Tibial nerve (tissue), 4 donors: ENCODE results near the gene CELSR3. TPM values are rescaled to one million over a fixed set of nuclear protein-coding genes. Genes with fewer than 3 reads are reported as not detected.

Source experiments
- DNase-seq, 2 donors: peaks; one replicate each; pipeline ENCODE4 v3.0.0-alpha.2; 2019; ENCODE audit warnings: low spot score in 2 of 2
- H3K27ac ChIP-seq, 4 donors: fragments of 200-600 bp; sonication (generic) in 3 of 4; one replicate each; pipeline ENCODE4 v1.5.1; 2017 to 2019; ENCODE audit warnings: mild to moderate bottlenecking in 1 of 4
- H3K27me3 ChIP-seq, 2 donors: fragments of 200-600 bp; sonication (generic) in 1 of 2; one replicate each; pipeline versions ENCODE4 v1.5.1 to v1.6.0; 2017 to 2019
- H3K36me3 ChIP-seq, 3 donors: fragments of 200-600 bp; sonication (generic); one replicate each; pipeline ENCODE4 v1.5.1; 2018 to 2019
- H3K4me1 ChIP-seq, 4 donors: fragments of 200-600 bp; sonication (generic) in 3 of 4; one replicate each; pipeline ENCODE4 v1.5.1; 2017 to 2019
- H3K4me3 ChIP-seq, 4 donors: fragments of 200-600 bp; sonication (generic) in 3 of 4; one replicate each; pipeline ENCODE4 v1.5.1; 2017 to 2019; ENCODE audit warnings: mild to moderate bottlenecking in 1 of 4, moderate library complexity in 1 of 4
- H3K9me3 ChIP-seq, 4 donors: fragments of 200-600 bp; sonication (generic) in 3 of 4; one replicate each; pipeline ENCODE4 v1.5.1; 2017 to 2019
- EP300 ChIP-seq, 2 donors: sonication (generic); formaldehyde crosslinking; IDR thresholded peaks; one replicate each; pipeline ENCODE4 v1.6.1; 2017; ENCODE audit warnings: antibody characterized with exemption in 2 of 2, mild to moderate bottlenecking in 1 of 2
- POLR2A ChIP-seq, 2 donors: fragments of 450-650 bp; IDR thresholded peaks; one replicate each; pipeline ENCODE4 v1.6.1; 2017; ENCODE audit warnings: antibody characterized with exemption in 2 of 2, mild to moderate bottlenecking in 2 of 2, moderate library complexity in 2 of 2
- WGBS, 2 donors: methylation state at CpG; one replicate each; pipeline ENCODE4 v1.1.5; 2018; 5-methylcytosine and 5-hydroxymethylcytosine counted together
- total RNA-seq, 4 donors: library from RNA; depleted of rRNA; stranded (reverse); fragments of >200 nt; gene quantifications; one replicate each; pipeline ENCODE4 v1.1.0, GENCODE V29; 2016
- TF ChIP-seq, protein P1 (sequence below), 5 experiments: fragments of 200-600 bp in 3 of 5; fragments of 450-650 bp in 2 of 5; sonication (generic) in 3 of 5; IDR thresholded peaks; one replicate each; pipeline ENCODE4 v1.5.1; 2016 to 2019; ENCODE audit warnings: antibody characterized with exemption in 5 of 5, mild to moderate bottlenecking in 3 of 5, moderate library complexity in 2 of 5

The CELSR3 gene
- total RNA-seq, 4 donors from 2014 or later: 0.87 to 13.5 (median 1.5) TPM

DNA sequence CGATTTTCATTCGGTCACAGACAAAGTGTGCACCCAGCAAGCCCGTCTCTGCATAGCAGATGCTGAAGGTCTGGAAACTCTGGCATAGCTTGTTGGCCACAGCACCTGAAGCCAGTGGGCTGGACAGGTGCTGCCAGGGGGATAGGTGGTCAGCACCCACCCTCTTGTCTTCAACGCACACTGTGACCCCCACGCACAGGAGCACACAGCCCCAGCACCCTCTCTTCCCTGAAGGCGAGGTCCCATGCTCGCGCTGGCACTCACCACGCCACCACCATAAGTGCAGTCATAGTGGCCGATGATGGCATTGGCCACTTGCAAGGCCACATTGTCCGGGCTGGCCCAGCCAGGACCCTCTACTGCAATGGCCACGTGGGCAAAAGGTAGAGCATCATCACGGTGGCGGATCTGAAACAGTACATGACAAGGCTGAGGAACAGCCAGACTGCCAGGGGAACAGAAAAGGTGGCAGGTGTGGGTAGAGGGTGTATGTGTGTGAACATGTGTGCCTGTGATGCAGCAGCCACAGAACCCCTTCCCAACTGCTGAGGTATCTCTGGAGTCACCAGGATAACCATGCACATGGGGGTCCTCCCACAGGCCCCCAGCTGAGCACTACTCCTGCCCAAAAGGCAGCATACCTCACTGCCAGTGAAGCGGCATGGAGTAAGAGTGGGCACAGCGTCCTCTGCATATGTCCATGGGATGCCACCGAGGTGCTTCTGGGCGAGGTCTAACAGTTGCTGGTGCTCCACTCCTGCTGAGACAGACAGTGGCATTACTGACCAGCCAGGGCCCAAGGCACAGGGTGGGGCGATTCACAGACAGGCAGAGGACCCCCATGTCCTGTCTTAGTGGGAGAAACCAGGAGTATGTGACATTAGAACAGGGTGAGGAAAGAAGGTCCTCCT, 61.7 kb downstream of the CELSR3 start:
- Histone ChIP-seq H3K4me3 (no peak overlapping the region), H3K36me3 (peaks cover 5 to 87% (median 53%) of the 10 kb centered on the region in 3 donors), H3K9me3 (no peaks in the 10 kb centered on the region), H3K4me1 (peaks cover 0 to 18% (median 0%) of the 10 kb centered on the region in 4 donors), H3K27ac (no peak overlapping the region), H3K27me3 (no peaks in the 10 kb centered on the region)
- no peak for DNase-seq
- TF ChIP-seq, protein P1, sequence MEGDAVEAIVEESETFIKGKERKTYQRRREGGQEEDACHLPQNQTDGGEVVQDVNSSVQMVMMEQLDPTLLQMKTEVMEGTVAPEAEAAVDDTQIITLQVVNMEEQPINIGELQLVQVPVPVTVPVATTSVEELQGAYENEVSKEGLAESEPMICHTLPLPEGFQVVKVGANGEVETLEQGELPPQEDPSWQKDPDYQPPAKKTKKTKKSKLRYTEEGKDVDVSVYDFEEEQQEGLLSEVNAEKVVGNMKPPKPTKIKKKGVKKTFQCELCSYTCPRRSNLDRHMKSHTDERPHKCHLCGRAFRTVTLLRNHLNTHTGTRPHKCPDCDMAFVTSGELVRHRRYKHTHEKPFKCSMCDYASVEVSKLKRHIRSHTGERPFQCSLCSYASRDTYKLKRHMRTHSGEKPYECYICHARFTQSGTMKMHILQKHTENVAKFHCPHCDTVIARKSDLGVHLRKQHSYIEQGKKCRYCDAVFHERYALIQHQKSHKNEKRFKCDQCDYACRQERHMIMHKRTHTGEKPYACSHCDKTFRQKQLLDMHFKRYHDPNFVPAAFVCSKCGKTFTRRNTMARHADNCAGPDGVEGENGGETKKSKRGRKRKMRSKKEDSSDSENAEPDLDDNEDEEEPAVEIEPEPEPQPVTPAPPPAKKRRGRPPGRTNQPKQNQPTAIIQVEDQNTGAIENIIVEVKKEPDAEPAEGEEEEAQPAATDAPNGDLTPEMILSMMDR (IDR thresholded peaks at IDR 0.05): no peak
- no peak for TF ChIP-seq EP300 (IDR thresholded peaks at IDR 0.05)
- WGBS, 2 donors: 87 to 92% methylated on average over 18 to 19 of the region's 19 CpGs

DNA sequence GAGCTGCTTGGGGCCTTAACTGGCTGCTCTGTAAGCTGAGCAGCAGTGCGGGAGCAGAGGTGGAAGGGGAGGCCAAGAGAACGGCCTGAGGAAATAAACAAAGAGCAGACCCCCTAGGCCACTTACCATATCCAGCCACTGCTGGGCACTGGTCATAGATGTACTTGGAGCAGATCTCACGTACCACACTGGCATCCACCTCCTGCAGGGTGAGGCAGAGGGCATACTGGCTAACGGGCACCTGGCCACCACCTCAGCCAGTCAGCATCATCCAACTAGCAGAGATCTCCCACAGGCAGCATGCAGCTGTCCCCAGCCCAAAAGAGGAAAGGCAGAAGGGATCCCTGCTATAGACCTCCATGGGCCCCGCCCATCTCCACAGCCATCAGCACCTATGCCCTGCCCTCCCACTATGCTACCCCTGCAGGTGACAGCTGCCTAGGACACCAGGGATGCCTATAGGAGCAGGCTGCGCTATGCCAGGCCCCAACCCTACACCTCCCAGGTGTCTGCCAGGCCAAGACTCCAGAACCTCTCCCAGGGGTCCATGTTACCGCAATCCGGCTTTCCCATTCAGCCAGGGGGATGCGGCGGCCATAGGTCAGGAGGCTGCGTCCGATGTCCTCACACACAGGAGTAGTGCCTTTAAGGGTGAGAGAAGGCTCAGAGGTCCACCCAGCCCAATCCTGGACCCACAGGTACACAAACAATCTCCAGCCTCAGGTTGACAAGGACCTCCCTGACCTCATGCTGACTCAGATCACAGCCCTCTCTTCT, 63.0 kb downstream of the CELSR3 start:
- no peak overlapping the region for H3K4me3 ChIP-seq
- DNase-seq: no peak
- no peaks in the 10 kb centered on the region for H3K9me3 ChIP-seq
- peaks cover 0 to 30% (median 6%) of the 10 kb centered on the region in 4 donors for H3K4me1 ChIP-seq
- peak overlapping the region in 3 of 4 donors; percentile 51 to 64 (median 55) for H3K27ac ChIP-seq
- peaks cover 5 to 74% (median 44%) of the 10 kb centered on the region in 3 donors for H3K36me3 ChIP-seq
- no peaks in the 10 kb centered on the region for H3K27me3 ChIP-seq
- 89 to 91% methylated on average over 11 of the region's 12 CpGs for WGBS, 2 donors
- TF ChIP-seq, protein P1 (IDR thresholded peaks at IDR 0.05): no peak
- no peak for TF ChIP-seq EP300 (IDR thresholded peaks at IDR 0.05)
- TF ChIP-seq POLR2A (IDR thresholded peaks at IDR 0.05): no peak

DNA sequence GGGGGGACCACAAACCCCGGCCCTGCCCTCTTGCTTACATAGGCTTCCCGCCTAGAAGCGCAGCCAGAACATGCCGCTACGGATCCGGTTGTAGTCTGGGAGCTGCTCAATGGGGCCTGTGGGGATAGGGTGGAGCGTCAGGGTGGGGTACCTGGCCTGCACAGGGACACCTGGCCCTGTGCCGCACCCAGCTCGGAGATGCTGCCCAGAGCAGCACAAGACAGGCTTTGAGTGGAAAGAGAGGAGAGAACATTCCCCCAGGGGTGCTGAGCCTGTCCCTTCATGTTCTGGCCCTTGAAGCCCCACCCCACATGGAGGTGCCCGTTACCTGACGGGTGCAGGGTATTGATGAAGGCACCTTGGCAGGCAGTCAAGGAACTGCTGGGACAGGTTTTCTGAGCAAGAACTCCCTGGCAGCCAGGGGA, 63.6 kb downstream of the CELSR3 start:
- H3K36me3 ChIP-seq: peaks cover 5 to 68% (median 38%) of the 10 kb centered on the region in 3 donors
- TF ChIP-seq POLR2A (IDR thresholded peaks at IDR 0.05) (no peak), EP300 (IDR thresholded peaks at IDR 0.05) (no peak)
- TF ChIP-seq, protein P1 (IDR thresholded peaks at IDR 0.05): no peak
- 71 to 75% methylated on average over 11 of the region's 11 CpGs for WGBS, 2 donors
- DNase-seq: no peak
- H3K27me3 ChIP-seq: peaks cover 0 to 5% of the 10 kb centered on the region in 2 donors
- peaks cover 0 to 36% (median 11%) of the 10 kb centered on the region in 4 donors for H3K4me1 ChIP-seq
- H3K4me3 ChIP-seq: no peak overlapping the region
- H3K9me3 ChIP-seq: no peaks in the 10 kb centered on the region
- peak overlapping the region in 3 of 4 donors; percentile 51 to 64 (median 55) for H3K27ac ChIP-seq

DNA sequence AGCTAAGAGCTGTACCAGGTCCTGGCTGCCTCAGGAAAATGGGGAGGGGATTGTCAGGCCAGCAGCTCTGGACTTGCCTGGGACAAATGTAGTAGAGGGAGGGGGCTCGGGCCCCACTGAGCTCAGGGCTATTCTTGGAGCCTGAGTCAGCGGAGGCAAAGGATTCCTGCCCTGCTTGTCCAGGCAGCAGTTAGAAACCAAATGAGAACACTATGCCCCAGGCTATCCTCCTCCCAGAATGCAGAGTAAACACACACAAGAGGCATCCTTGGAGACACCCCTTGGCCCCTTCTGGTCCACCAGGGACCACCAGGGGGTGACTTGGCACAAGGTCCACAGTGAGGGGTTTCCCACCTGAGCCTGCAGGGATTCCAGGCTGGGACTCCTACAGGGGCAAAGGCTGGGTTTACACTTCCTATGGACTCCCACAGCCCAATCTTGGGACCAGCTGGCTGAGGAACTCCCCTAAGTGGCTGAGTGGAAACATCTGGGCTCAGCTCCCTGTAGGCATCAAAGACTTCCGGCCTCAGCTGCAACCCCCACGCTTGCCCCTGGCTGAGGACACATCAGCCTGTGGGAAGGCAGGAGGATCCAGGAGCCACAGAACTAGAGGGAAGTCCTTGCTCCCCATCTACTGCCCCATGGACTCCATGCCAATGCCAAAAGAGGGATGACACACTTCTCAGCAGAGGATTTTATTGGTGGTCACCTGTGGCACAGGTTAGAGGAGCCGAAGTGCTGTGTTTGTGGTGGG, 64.2 kb downstream of the CELSR3 start:
- no peak overlapping the region for H3K4me3 ChIP-seq
- no peaks in the 10 kb centered on the region for H3K9me3 ChIP-seq
- TF ChIP-seq EP300 (IDR thresholded peaks at IDR 0.05): peak in 1 of 2 donors; percentile 22
- TF ChIP-seq POLR2A (IDR thresholded peaks at IDR 0.05): no peak
- TF ChIP-seq, protein P1 (IDR thresholded peaks at IDR 0.05): no peak
- no peak for DNase-seq
- WGBS, 2 donors: 55 to 57% methylated on average over 4 to 5 of the region's 5 CpGs
- peaks cover 0 to 37% (median 11%) of the 10 kb centered on the region in 4 donors for H3K4me1 ChIP-seq
- peaks cover 0 to 10% of the 10 kb centered on the region in 2 donors for H3K27me3 ChIP-seq
- peak overlapping the region in 3 of 4 donors; percentile 51 to 64 (median 55) for H3K27ac ChIP-seq
- H3K36me3 ChIP-seq: peaks cover 0 to 62% (median 36%) of the 10 kb centered on the region in 3 donors
